Measurements from ENCODE around the gene ARHGEF11.

Gene ARHGEF11

DNA sequence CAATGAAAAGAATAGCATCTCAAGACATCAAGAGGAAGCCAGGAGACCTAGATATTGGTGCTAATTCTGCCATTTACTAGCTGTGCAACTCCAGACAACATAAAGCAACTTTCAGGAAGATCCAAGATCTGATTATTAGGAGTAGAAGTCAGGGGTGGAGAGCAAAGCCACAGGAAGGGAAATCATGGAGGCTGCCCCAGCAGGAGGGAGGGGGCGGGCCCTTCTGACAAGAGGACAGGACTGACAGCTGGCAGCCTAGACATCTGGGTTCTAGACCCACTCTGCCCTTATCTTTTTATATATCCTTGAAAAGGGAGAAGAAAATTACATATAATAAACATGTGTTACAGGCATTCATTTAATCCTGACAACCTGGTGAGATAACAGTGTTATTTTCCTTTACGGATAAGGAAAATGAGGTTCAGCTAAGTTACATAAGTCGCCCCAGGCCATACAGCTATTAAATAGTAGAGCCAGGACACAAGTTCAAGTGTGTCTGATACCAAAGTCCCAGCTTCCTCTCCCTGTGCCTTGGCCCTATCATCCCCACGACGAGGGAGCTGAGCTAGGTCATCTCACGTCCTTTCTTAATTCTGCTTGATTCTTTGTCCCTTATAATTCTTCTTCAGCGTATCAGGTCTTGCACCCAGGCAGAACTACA is 46.6 kb downstream of the ARHGEF11 start:
- DNase-seq, result no peak

DNA sequence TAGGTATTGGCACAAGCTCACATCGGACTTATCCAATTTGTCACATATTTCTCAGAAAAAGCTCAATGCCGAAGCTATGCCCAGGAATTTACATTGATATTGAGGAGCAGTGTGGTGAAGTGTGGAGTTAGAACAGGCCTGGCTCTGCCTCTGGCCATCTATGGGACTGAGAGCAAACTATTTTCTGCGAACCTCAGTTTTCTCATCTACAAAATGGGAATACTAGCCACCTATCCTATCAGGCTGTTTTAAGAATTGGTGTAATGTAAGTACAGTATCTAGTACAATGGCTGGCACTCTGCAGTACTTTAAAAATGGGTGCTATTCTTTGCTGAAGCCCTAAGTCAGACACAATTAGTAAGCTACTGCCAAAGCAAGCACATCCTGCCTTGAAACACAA is 47.2 kb downstream of the ARHGEF11 start:
- DNase-seq, result no peak

DNA sequence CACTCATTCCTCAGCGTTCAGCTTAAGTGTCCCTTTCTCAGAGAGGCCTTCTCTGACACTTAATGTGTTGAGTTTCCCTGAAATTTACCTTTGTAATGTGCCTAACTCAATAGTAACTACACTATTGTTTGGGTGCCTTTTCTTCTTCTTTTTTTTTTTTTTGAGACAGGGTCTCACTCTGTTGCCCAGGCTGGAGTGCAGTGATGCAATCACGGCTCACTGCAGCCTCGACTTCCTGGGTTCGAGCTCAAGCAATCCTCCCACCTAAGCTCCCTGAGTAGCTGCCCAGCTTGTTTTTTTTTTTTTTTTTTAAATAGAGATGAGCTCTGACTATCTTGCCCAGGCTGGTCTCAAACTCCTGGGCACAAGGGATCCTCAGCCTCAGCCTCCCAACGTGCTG is 50.1 kb downstream of the ARHGEF11 start:
- DNase-seq, result no peak

DNA sequence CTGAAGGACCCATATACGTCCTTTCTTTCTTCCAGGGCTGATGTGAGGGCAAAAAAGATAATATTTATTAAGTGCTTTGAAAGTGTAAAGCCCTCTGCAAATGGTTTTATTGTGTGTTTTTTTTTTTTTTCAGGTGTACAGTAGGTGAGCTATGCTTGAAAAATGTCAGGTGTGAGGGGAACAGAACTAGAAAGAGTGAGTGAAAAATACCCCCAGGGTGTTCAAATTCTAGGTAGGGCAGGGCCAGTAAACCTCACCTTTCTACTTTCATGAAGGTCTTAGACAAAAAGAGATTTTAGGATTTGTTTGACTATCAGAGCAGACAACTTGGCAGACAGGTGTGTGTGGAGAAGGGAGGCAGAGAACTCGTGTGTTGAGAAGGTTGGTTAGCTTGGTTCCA is 51.3 kb downstream of the ARHGEF11 start:
- DNase-seq, result no peak

DNA sequence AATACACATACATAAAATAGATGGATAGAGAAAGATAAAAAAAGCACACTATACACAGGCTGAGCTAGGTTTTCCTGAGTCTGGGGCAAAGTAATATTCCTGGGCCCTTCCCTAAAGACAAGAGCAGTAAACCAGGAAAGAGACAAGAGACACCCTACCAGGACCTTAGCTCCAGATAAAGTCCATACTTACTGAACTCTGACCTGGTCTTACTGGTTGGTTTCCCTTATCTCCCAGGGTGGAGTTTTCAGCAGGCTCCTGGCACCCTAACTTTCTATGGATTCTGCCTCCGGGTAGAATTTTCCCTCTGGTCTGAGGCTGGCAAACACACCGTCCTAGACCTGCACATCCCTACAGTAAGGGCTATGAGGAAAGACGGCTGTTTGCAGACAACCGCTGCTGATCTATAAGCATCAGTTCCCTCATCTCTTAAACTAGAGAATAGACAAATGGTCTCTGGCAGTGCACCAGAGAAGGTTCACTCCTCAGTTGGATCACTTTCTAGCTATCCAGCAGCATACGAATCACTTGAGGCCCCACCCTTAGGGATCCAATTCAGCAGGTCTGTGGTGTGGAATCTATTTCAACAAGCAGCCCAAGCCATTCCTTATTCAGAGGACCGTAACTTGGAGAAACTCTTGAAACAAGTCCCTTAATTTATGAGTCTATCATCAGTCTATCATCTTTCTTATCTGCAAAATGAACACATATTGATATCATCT is 52.0 kb downstream of the ARHGEF11 start:
- DNase-seq, result no peak

DNA sequence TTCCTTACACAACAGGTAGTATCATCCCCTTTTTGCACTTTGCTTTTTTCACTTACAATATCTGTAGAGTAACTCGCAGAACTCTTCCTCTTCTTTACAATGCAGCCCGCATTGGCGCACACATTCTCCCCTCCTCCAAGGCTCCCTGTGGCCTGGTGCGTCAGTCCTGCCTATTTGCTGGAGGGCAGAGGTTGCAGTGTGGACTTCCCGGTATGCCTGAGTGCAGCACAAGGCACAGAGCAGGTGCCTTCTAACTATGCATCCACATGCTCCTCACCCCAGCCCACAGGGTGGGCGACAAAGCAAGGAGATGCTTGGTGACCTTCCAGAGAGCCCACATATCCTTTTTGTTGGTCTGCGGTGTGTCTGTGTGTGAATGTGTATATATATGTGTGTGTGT is 53.3 kb downstream of the ARHGEF11 start:
- no peak for DNase-seq

DNA sequence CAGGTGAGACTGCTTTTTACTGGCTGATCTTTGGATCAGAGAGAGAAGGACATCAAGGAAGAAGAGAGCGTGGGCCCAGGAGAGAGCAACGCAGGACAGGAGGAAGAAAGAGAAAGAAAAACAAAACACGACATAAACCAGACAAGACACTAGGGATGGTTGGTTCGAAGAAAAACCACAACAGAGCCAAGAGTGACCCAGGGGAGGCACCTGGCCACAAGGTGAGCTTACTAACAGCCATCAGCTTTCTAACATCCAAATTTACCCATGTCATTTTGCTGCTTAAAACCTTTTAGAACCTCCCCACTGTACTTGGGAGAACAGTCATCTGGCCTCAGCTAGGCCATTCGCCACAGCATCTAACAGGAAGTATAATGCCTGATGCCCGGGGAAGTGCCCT is 57.8 kb downstream of the ARHGEF11 start:
- DNase-seq, result no peak

DNA sequence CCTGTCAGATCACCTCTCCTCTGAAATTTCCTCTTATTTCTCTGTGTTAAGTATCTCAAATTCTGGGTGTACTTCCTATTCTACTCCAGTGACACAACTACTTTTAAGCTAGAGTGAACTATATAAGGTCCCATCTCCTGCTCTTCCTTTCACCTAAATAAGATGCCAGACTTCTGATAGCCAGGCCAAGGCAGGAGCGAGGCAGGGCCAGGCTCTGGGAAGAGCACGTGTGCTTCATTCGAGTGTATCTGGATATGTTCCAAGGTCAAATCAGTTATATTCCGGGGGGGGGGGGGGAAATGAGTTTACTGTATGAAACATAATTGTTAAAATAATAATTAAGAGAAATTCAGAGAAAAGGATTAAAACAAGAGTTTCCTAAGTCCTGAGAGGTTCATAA is 65.0 kb downstream of the ARHGEF11 start:
- DNase-seq, result no peak

DNA sequence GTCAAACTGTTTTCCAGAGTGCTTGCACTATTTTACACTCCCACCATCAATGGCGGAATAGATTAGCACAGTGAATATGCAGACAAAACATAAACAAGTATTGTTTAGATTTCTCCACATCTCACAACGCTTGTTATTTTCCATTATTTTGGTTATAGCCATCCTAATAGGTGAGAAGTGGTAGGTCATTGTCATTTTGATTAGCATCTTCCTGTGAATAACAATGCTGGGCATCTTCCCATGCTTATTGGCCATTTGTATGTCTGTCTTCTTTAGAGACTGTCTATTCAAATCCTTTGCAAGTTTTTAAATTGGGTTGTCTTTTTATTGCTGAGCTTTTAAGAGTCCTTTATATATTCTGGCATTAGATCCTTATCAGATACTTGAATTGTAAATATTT is 70.5 kb downstream of the ARHGEF11 start:
- DNase-seq, result no peak

DNA sequence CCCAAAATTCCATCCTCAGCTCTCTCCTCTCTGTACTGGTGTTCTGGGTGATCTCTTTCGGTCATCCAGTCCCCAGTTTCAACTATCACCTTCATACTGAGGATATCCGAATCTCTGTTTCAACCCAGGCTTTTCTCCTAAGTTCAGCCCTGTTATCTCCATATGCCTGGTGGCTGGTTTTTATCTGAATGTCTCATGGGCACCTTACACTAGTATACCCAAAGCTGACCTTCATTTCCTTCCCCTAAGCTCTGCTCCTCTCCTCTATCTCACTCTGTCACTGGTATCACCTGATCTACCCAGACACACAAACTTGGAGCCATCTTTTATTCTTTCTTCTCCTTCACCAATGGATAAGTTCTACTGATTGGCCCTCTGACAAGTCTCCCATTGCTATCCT is 72.1 kb downstream of the ARHGEF11 start:
- DNase-seq, result no peak

DNA sequence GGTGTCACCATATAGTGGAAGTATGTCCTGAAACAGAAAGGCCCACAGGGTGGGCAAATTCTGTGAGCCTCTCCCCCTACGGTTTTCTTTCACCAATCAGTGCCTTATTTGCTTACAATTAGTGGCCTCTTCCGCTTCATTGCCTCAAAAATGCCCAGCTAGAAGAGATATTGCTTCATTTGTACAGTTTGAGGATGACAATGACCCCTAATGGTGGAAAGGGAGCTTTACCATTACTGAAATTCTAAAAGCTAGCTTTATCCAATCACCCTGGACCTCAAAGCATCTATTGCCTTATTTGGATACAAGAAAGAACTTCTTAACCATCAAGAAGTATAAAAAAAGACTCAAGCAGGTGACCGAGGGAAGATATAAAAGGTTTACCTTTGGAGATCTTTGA is 75.5 kb downstream of the ARHGEF11 start:
- DNase-seq, result no peak

DNA sequence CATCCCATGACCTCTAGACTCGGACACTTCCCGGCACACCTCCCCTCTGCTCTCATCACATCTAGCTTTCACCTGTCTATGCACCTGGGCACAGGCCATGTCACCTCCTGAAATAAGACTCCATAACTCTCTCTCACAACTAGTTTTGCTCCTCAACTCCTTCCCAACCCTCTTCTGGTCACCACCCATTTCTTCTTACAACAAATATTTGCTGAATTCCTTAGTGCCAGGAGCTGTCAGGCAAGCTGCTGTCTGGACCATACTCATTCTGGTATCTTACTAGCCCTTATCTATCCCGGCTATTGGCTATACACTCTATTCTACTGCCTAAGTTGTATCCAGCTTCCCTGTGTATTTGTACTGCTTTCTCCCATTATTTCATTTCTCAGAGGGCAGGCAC is 76.0 kb downstream of the ARHGEF11 start:
- DNase-seq, result no peak

DNA sequence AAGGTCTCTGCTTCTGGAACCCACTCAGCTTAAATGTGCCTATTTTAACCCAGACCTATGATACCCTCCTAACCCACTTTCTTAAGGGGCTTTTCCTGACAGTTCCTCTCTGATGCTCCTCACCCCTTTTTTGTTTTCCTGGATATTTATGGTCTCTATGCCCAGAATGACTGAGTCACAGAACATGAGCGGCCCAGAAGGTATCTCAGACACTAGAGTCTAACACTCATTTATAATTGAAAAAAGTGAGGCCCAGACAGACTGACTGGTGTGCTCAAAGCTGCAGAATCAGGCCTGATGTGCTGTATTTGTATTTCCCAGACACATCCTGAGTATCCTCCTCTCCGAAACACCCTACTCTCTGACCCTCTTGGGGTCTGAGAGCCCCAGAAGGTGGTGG is 81.1 kb downstream of the ARHGEF11 start:
- DNase-seq, result no peak

DNA sequence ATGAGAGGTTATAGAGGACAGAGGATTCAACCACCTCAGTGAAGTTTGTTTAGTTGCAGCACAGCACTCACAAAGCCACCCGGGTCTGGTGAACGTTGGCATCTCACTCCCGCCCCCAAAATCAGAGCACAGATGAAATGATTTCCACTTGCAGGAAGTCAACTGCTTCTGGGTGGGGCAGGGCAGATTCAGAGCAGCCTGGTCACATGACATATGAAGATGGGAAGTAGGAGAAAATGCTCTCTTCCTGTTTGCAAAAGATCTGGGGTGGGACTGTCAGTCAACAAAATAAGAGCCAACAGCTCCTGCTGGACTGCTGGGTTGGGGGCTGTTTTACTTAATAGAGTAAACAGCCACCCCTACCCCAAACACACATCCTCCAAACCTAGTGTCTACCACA is 81.9 kb downstream of the ARHGEF11 start:
- DNase-seq, result no peak

DNA sequence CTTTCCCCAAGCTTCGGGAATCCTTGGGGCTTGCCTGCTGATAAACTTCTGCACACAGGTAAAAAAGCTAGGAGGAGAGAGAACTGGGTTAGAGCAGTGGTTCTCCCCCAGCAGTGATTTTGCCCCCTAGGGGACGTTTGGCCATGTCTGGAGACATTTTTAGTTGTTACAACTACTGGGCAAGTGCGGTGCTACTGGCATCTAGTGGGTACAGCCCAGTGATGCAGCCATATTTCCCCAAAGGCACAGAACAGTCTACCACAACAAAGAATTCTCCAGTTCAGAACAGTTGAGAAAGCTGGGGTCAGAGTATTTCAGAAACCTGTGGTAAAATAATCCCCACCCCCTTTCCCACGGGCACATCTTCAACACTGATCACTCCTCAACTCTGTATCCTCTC is 83.8 kb downstream of the ARHGEF11 start:
- no peak for DNase-seq

DNA sequence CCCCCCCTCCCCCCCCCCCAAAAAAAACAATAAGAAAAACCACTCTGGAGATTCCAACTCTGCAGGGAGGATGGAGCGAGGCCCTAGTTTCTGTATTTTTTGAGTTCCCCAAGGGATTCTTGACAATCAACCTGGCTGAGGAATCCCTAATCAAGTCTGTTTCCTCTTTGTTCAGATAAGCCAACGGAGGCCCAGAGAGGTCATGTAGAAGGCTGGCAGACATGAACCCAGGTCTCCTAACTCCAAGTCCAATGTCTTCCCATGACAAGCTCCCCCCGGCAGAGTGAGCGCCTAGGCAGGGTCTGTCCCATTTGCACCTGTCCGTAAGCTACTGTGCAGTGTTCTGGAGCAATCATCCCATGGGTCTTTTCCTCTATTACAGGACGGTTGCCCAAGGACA is 85.6 kb downstream of the ARHGEF11 start:
- no peak for DNase-seq

DNA sequence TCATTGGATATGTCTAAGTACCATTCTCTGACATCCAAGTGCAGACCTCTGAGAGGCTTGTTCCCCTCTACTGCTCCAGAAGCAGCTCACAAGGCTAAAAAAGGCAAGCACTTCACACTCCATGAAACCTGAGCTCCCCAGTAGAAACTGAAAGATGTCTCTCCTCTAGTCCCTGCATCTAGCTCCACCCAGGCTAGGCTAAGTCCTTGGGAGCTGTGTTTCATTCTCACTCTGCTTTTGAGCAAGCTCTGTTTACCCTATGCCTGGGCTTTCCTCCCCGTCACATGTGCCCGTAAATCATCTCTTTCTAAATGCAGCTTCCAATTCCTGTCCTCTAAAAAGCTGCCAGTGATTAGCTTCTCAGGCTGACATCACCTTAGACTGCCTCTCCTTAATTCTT is 86.1 kb downstream of the ARHGEF11 start:
- no peak for DNase-seq

DNA sequence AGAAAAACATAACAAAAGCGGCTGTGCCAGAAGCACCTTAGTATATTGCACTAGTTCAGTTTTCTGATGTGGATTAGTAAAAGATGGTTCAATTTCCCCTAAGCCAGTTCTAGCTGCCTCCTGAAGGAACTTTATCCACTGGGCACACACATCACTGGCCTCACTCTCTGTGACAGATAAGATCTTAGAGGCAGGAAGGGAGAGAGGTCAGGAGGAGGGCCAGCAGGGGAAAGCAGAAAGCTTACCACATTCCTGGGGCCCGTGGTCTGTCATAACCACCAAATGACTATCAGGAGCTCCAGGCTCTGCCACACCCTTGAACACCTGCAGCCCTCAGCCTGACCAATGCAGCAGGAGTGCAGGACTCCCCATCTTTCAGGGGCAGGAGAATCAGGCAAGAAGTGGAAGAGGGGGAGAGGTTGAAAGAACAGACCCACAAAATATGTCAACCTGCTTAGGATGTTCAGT is 87.3 kb downstream of the ARHGEF11 start:
- no peak for DNase-seq

DNA sequence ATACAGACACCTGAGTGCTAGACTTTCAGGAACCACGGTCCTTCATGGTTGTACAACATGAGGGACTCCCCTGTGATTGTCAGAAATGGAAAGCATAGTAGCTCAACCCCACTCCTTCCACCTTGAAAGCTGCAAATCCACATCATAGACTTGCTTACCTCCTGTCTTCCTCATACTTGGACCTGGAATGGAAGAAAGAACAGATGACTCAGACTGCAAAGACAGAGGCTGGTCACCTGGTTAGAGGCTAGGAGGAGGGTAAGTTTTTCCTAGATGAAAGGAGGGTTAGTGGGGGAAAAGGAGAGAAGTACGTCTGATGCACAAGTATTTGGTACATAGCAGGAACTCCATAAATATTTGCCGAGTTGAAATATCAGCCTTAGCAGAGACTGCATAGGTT is 87.9 kb downstream of the ARHGEF11 start:
- DNase-seq, result no peak

DNA sequence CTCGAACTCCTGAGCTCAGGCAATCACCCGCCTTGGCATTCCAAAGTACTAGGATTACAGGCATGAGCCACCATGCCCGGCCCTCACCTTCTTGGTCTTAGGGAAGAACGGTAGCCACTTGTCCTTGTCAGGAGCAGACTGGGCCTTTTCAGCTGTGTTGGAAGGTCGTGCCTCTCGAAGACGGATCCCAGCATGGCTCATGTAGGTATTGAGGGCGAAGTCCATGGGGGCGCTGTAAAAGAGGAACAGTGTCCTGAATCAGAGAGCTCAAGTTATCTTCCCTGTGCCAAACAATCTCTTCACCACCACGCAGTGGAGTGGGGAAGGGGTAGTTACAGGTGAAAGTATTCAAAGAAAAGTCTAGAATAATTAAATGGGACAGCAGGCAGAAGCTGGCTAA is 89.2 kb downstream of the ARHGEF11 start:
- DNase-seq, result no peak

DNA sequence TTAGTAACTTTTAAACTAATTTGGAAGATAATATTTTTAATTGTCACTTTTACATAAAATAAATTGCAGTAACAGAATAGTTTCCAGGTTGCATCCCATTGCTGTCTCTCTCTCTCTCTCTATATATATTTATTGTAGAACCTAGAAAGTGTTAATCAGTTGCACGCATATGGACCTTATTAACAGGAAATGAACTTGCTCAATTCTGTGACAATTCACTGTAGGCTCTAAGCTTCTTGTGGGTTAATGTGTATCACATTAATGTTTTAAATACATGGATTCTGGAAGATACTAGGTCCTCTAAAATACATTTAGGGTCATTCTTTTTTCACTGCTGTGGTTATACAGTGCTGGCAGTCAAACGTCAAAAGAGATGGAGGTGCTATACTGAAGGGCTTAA is 92.0 kb downstream of the ARHGEF11 start:
- no peak for DNase-seq

DNA sequence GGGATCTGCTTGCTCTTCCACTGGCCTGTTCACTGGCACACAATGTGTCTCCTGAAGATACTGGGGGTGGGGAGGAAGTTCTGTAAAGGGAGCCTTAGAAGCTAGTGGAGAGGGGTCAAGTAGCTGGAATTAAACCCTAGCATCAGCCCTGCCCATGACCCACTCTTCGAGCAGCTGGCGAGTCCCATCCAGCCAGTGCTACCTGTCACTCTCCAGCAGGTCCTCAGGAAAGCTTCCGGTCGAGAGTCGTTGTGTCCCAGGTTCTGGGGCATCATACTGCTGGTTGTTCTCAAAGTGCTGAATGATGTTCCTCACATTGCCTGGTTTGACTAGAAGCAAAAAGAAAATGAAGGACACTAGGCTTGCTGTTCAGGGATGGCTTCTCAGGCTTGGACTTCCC is 94.2 kb downstream of the ARHGEF11 start:
- no peak for DNase-seq

DNA sequence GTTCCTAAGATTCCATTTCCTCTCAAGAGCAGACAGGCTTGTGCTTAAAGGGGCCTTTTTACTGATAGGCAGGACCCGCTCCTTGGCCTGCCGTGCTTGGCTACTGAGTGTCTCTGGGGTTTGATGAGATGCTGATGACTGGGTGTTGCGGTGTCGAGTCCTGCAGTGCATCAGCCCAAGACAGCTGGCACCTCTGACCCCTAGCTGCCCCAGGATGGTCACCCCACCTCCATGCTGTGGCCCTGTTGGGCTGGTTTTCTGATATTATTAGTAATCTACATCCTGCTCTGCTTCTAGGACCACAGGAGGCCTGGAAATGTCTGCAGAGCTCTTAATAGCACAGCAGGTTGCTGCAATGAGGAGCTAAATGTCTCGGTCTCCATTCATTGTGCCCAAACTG is 96.4 kb downstream of the ARHGEF11 start:
- no peak for DNase-seq

DNA sequence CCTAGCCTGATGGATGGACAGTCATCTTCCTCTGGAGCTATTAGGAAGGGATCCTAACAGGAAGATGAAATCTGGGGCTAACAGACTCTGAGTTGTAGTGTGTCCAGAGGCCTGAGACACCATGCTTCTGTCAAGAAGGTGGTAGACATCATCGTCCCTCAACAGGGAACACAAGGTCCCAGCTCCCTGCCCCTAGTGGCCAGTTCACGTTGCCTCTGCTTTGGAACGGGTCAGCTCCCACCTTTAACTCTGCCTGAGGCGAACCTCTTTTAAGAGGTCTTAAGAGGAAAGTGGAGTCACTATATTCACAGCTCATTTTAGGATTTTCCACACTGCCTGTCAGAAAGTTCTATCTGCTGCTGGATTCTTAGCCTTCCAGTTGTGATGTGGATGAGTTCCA is 96.8 kb downstream of the ARHGEF11 start:
- DNase-seq, result no peak

Measured in effector CD8-positive, alpha-beta T cell (primary cell).